Measurements from ENCODE around the gene THSD7B.

THSD7B gene

DNA sequence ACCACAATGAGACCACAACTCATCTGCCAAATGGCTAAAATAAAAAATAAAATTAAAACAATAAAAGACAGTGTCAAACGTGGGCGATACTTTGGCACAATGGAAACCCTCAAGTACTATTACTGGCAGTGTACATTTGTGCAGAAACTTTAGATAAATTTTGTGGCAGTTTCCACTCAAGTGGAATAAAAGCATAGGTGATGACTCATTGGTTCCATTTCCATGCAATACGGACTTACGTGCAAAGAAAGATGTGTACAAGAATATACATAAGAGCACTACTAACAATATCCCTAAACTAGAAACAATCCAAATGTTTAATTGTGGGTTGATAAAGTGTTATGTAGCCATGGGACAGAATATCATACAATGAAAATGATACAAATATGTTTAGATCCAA lies 940.0 kb downstream of the THSD7B start:
- no peak for TF ChIP-seq EZH2 (IDR thresholded peaks at IDR 0.05; ENCODE audit: borderline replicate concordance, low read length)
- no peak for TF ChIP-seq CTCF (IDR thresholded peaks at IDR 0.05; ENCODE audit: low read length)
- H2AFZ ChIP-seq (ENCODE audit: low read length): no peak overlapping the region
- H3K4me2 ChIP-seq (ENCODE audit: low read length): no peak overlapping the region
- no peaks in the 10 kb centered on the region for H3K27me3 ChIP-seq (ENCODE audit: insufficient read depth, low read length)
- H3K4me1 ChIP-seq (ENCODE audit: insufficient read depth, low read length, severe bottlenecking): no peaks in the 10 kb centered on the region
- no peak overlapping the region for H3K9ac ChIP-seq (ENCODE audit: low read length)
- H3K9me2 ChIP-seq (ENCODE audit: low read depth, low read length): no peaks in the 10 kb centered on the region
- no peak overlapping the region for H3K27ac ChIP-seq (ENCODE audit: low read depth, low read length, poor library complexity, severe bottlenecking)
- no peaks in the 10 kb centered on the region for H3F3A ChIP-seq (ENCODE audit: insufficient read depth, low read length)
- H3K79me2 ChIP-seq (ENCODE audit: insufficient read depth, low read length): no peaks in the 10 kb centered on the region
- H4K20me1 ChIP-seq (ENCODE audit: insufficient read depth, low read length): no peaks in the 10 kb centered on the region
- H3K9me3 ChIP-seq (ENCODE audit: low read length): no peaks in the 10 kb centered on the region
- H3K36me3 ChIP-seq (ENCODE audit: insufficient read depth, low read length): no peaks in the 10 kb centered on the region
- no peak overlapping the region for H3K4me3 ChIP-seq (ENCODE audit: low read depth, low read length, poor library complexity, severe bottlenecking)

DNA sequence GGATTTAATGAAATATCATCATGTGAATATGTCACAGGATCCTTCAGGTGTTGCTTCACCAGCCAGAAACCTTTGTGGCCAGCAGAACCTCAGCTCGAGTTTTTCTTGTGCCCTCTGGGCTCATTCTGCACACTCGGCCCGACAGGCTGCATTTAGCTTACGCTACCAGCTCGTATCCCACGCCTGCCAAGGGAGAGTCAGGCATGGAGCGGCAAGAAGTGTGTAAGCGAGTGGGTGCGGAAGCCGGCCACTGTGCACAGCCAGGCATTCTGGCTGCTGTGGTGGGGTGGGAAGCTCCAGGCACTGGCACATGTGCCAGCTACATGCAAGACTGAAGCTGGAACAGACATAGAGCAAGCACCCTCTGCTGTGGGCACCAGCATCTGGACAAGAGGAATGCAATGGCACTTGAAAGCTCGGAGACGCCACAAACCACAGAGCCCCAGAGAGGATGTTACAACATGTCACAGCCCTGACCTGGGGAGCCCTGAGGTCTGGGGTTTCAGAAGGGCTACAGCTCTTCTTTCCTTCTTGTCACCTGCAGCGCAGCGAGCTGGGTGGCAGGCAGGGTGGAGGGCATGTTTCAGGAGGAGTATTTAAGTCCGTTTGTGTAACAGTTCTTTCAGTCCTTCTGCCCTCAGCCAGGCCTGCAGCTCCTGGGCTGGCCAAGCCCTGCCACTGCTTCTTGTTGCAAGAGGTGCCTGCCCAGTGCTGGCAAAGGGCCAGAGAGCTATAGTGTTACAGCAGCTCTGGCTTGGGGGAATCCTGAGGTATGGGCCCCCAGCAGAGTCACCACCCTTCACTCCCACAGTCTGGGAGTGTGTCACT lies 941.7 kb downstream of the THSD7B start:
- H2AFZ ChIP-seq (ENCODE audit: low read length): no peak overlapping the region
- no peaks in the 10 kb centered on the region for H4K20me1 ChIP-seq (ENCODE audit: insufficient read depth, low read length)
- H3K9me2 ChIP-seq (ENCODE audit: low read depth, low read length): no peaks in the 10 kb centered on the region
- no peaks in the 10 kb centered on the region for H3K79me2 ChIP-seq (ENCODE audit: insufficient read depth, low read length)
- TF ChIP-seq EZH2 (IDR thresholded peaks at IDR 0.05; ENCODE audit: borderline replicate concordance, low read length) (no peak), CTCF (IDR thresholded peaks at IDR 0.05; ENCODE audit: low read length) (no peak)
- no peaks in the 10 kb centered on the region for H3F3A ChIP-seq (ENCODE audit: insufficient read depth, low read length)
- no peaks in the 10 kb centered on the region for H3K36me3 ChIP-seq (ENCODE audit: insufficient read depth, low read length)
- H3K4me2 ChIP-seq (ENCODE audit: low read length): no peak overlapping the region
- H3K27ac ChIP-seq (ENCODE audit: low read depth, low read length, poor library complexity, severe bottlenecking): no peak overlapping the region
- H3K4me3 ChIP-seq (ENCODE audit: low read depth, low read length, poor library complexity, severe bottlenecking): no peak overlapping the region
- H3K9me3 ChIP-seq (ENCODE audit: low read length): no peaks in the 10 kb centered on the region
- no peaks in the 10 kb centered on the region for H3K4me1 ChIP-seq (ENCODE audit: insufficient read depth, low read length, severe bottlenecking)
- no peaks in the 10 kb centered on the region for H3K27me3 ChIP-seq (ENCODE audit: insufficient read depth, low read length)
- H3K9ac ChIP-seq (ENCODE audit: low read length): no peak overlapping the region

- no peaks in the 10 kb centered on the region for H4K20me1 ChIP-seq (ENCODE audit: insufficient read depth, low read length)
- H3K4me3 ChIP-seq (ENCODE audit: low read depth, low read length, poor library complexity, severe bottlenecking): no peak overlapping the region
- H3K9me3 ChIP-seq (ENCODE audit: low read length): no peaks in the 10 kb centered on the region
- H2AFZ ChIP-seq (ENCODE audit: low read length): no peak overlapping the region
- H3K4me1 ChIP-seq (ENCODE audit: insufficient read depth, low read length, severe bottlenecking): no peaks in the 10 kb centered on the region
- no peaks in the 10 kb centered on the region for H3K9me2 ChIP-seq (ENCODE audit: low read depth, low read length)
- H3K4me2 ChIP-seq (ENCODE audit: low read length): no peak overlapping the region
- H3F3A ChIP-seq (ENCODE audit: insufficient read depth, low read length): no peaks in the 10 kb centered on the region
- no peak for TF ChIP-seq EZH2 (IDR thresholded peaks at IDR 0.05; ENCODE audit: borderline replicate concordance, low read length)
- TF ChIP-seq CTCF (IDR thresholded peaks at IDR 0.05; ENCODE audit: low read length): no peak
- H3K36me3 ChIP-seq (ENCODE audit: insufficient read depth, low read length): no peaks in the 10 kb centered on the region
- H3K9ac ChIP-seq (ENCODE audit: low read length): no peak overlapping the region
- H3K27ac ChIP-seq (ENCODE audit: low read depth, low read length, poor library complexity, severe bottlenecking): no peak overlapping the region
- no peaks in the 10 kb centered on the region for H3K79me2 ChIP-seq (ENCODE audit: insufficient read depth, low read length)
- no peaks in the 10 kb centered on the region for H3K27me3 ChIP-seq (ENCODE audit: insufficient read depth, low read length)
Measured at GRCh38 chr2:137708311-137708710, 943.0 kb downstream of the THSD7B start.
